ENCODE measurements around the gene ARG2. TPM values are rescaled to one million over a fixed set of nuclear protein-coding genes. Genes with fewer than 3 reads are reported as not detected.
A peak's percentile ranks its signal among the peaks of the same experiment; 100 is the strongest.
"Not testable (repeated sequence)": the region's sequence is repeated elsewhere in the genome, so short reads cannot be mapped to it uniquely, and the experiment has no call there.

Gene ARG2
- total RNA-seq, 2 donors from 2014 or later = 0.59 TPM; not detected in 1

DNA sequence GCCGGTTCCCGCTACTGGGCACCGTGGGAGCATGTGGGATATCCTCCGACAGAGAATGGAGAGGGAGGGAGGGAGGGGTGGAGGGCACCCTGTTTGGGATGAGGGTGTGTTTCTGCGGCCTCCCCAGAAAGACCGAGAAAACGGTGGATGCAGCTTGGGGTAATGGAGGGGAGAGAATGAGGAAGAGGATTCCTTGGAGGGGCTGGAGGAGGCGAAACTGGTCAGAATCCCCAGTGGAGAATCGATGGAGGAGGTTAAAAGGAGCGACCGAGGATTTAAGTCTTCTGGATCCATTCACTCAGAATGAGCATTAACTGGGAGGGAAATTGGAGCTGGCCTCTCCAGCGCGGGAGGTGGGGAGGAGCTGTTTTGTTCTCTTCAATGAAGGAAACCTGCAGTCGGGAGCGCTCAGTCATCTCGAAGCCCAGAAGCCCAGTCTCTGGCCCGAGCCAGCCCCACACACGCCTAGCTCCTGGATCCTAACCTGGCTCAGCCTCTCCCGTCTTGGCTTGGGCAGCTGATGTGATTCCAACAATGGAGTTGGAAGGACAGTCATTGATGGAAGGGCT lies 581 bp downstream of the ARG2 start:
- Histone ChIP-seq H3K27ac (peak overlapping the region; percentile 51 to 72), H3K4me1 (peaks cover 0 to 17% of the 10 kb centered on the region in 2 donors), H3K36me3 (no peaks in the 10 kb centered on the region), H3K9me3 (no peaks in the 10 kb centered on the region), H3K4me3 (peak overlapping the region; percentile 46 to 71), H3K27me3 (no peaks in the 10 kb centered on the region)
- DNase-seq (ENCODE audit: low spot score) = no peak
- TF ChIP-seq, protein P1, sequence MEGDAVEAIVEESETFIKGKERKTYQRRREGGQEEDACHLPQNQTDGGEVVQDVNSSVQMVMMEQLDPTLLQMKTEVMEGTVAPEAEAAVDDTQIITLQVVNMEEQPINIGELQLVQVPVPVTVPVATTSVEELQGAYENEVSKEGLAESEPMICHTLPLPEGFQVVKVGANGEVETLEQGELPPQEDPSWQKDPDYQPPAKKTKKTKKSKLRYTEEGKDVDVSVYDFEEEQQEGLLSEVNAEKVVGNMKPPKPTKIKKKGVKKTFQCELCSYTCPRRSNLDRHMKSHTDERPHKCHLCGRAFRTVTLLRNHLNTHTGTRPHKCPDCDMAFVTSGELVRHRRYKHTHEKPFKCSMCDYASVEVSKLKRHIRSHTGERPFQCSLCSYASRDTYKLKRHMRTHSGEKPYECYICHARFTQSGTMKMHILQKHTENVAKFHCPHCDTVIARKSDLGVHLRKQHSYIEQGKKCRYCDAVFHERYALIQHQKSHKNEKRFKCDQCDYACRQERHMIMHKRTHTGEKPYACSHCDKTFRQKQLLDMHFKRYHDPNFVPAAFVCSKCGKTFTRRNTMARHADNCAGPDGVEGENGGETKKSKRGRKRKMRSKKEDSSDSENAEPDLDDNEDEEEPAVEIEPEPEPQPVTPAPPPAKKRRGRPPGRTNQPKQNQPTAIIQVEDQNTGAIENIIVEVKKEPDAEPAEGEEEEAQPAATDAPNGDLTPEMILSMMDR (IDR thresholded peaks at IDR 0.05) = no peak

DNA sequence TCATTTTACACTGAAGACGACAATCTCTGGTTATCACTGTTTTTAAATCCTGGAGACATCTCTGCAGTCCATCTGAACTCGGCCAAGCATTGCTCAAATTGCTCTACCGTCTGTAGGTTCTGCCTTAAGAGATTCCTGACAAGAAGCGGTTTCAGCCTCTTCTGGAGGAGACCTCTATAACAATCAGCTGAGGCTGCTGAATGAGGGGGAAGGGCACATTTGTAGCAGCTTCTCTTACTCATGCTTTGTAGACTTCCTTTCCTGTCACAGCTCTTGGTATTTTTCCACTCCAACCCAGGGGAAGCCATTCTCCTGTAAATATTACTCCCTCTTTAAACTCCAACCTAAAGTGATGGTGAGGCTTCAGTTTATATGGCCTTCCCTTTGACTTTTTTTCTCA lies 3.0 kb downstream of the ARG2 start:
- TF ChIP-seq, protein P1 (IDR thresholded peaks at IDR 0.05) = no peak
- Histone ChIP-seq H3K27me3 (no peaks in the 10 kb centered on the region), H3K36me3 (no peaks in the 10 kb centered on the region), H3K4me3 (no peak overlapping the region), H3K9me3 (no peaks in the 10 kb centered on the region), H3K27ac (peak overlapping the region; percentile 39 to 67), H3K4me1 (peaks cover 0 to 17% of the 10 kb centered on the region in 2 donors)
- DNase-seq (ENCODE audit: low spot score) = no peak

DNA sequence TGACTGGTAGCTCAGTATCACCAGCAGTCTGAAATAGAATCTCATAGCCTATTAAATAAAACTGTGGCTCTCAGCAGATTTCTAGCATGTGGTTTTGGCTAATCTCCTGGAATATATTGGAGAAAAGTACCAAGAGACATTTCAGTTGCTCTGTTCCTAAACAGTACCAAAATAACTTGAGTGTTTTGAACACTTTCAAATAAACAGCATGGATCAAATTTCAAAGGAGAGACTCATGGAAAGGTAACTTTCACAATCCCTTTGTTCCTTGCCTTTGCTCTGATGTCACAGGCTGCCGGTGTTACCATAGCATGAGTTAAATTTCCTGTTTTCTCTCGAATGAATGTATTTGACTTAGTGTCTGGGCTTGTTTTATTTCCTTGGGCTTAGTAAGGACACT lies 3.4 kb downstream of the ARG2 start:
- DNase-seq (ENCODE audit: low spot score) = no peak
- Histone ChIP-seq H3K9me3 (no peaks in the 10 kb centered on the region), H3K36me3 (no peaks in the 10 kb centered on the region), H3K4me1 (peaks cover 0 to 17% of the 10 kb centered on the region in 2 donors), H3K4me3 (no peak overlapping the region), H3K27me3 (no peaks in the 10 kb centered on the region), H3K27ac (peak overlapping the region; percentile 39 to 67)
- TF ChIP-seq, protein P1 (IDR thresholded peaks at IDR 0.05) = no peak

DNA sequence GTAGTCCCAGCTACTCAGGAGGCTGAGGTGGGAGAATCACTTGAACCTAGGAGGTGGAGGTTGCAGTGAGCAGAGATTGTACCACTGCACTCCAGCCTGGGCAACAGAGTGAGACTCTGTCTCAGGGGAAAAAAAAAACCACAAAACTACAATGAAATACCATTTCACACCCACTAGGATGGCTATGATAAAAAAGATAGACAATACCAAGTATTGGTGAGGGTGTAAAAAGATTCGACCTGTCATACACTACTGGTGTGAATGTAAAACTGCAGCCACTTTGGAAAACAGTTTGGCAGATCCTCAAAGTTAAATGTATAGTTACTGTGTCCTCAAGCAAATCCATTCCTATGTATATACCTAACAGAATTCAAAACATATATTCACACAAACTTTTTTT lies 6.4 kb downstream of the ARG2 start:
- not testable (repeated sequence) for H3K27ac ChIP-seq; H3K27me3 ChIP-seq; H3K9me3 ChIP-seq; H3K36me3 ChIP-seq; H3K4me3 ChIP-seq; H3K4me1 ChIP-seq; DNase-seq (ENCODE audit: low spot score)

DNA sequence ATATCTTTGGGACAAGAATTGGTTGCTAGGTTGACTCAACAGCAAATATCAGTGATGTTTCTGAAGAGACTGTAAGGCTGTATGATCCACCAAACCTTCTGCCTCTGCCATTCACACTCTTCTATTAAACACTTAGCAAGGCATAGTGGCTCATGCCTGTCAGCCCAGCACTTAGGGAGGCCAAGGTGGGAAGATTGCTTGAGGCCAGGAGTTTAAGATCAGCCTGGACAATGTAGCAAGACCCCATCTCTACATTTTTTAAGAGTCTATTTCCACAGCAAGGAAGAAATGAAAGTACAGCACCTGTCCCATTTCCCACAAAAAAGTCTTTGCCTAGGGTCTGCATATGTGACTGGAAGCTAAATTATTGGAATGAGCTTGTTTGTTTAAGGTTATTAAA lies 7.8 kb downstream of the ARG2 start:
- Histone ChIP-seq H3K27ac (no peak overlapping the region), H3K9me3 (no peaks in the 10 kb centered on the region), H3K4me3 (no peak overlapping the region), H3K36me3 (no peaks in the 10 kb centered on the region), H3K27me3 (no peaks in the 10 kb centered on the region), H3K4me1 (no peaks in the 10 kb centered on the region)
- TF ChIP-seq, protein P1 (IDR thresholded peaks at IDR 0.05) = no peak
- no peak for DNase-seq (ENCODE audit: low spot score)

DNA sequence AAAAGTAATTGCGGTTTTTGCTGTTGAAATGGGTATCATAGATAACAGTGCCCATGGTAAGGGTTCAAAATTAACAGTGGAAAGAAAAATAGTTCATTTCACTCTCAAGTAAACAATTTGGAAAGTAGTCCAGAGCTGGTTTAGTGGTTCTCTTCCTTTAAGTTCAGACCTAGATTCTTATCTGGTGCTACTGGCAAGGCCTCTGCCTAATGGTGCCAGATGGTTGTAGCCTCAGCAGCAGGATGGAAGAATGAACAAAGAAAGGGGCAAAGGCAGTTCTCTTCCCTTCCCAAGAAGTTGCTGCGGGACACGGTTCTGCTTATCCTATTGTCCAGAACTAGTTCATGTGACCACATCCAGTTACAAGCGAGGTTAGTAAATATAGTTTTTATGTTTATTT lies 10.5 kb downstream of the ARG2 start:
- no peak for DNase-seq (ENCODE audit: low spot score)
- Histone ChIP-seq H3K9me3 (no peaks in the 10 kb centered on the region), H3K27me3 (no peaks in the 10 kb centered on the region), H3K4me1 (no peaks in the 10 kb centered on the region), H3K4me3 (no peak overlapping the region), H3K27ac (no peak overlapping the region), H3K36me3 (no peaks in the 10 kb centered on the region)
- TF ChIP-seq, protein P1 (IDR thresholded peaks at IDR 0.05) = no peak
